SK-N-SH treated with all-trans-retinoic acid at 6 μM for 48 hours (cell line): ENCODE results near the gene INPP4B.

ENCODE experiments used
- ARNTL ChIP-seq: fragments of 450-650 bp; formaldehyde crosslinking; IDR thresholded peaks from 2 replicates; pipeline ENCODE4 v1.5.0; 2020; ENCODE audit warnings: low read depth, mild to moderate bottlenecking, moderate library complexity, borderline replicate concordance
- BACH2 ChIP-seq: fragments of 250-450 bp; sonication (Bioruptor Pico); IDR thresholded peaks from 2 replicates; pipeline ENCODE4 v1.9.0; 2021; ENCODE audit warnings: mild to moderate bottlenecking, borderline replicate concordance
- CREB5 ChIP-seq: fragments of 250-450 bp; sonication (Bioruptor Pico); IDR thresholded peaks from 2 replicates; pipeline ENCODE4 v1.5.1; 2020; ENCODE audit warnings: low read depth, mild to moderate bottlenecking, moderate library complexity
- PATZ1 ChIP-seq: fragments of 250-450 bp; sonication (Bioruptor Pico); IDR thresholded peaks from 2 replicates; pipeline ENCODE4 v1.8.0; 2020; ENCODE audit warnings: mild to moderate bottlenecking, moderate library complexity, borderline replicate concordance
- PPARA ChIP-seq: fragments of 250-450 bp; sonication (Bioruptor Pico); IDR thresholded peaks from 2 replicates; pipeline ENCODE4 v1.5.0; 2020; ENCODE audit warnings: mild to moderate bottlenecking, borderline replicate concordance
- RARB ChIP-seq: fragments of 250-450 bp; sonication (Bioruptor Pico); IDR thresholded peaks from 2 replicates; pipeline ENCODE4 v1.8.0; 2021; ENCODE audit warnings: mild to moderate bottlenecking, moderate library complexity
- SNAI2 ChIP-seq: fragments of 250-450 bp; sonication (Bioruptor Pico); IDR thresholded peaks from 2 replicates; pipeline ENCODE4 v1.5.0; 2020; ENCODE audit warnings: mild to moderate bottlenecking, moderate library complexity
- TSHZ2 ChIP-seq: fragments of 250-450 bp; sonication (Bioruptor Pico); IDR thresholded peaks from 2 replicates; pipeline ENCODE4 v1.5.0; 2020; ENCODE audit warnings: mild to moderate bottlenecking, moderate library complexity
- ZC3H10 ChIP-seq: fragments of 250-450 bp; sonication (Bioruptor Pico); IDR thresholded peaks from 2 replicates; pipeline ENCODE4 v1.5.1; 2021; ENCODE audit warnings: mild to moderate bottlenecking, moderate library complexity
- ZFP3 ChIP-seq: fragments of 250-450 bp; sonication (Bioruptor Pico); IDR thresholded peaks from 2 replicates; pipeline ENCODE4 v1.5.0; 2020; ENCODE audit warnings: mild to moderate bottlenecking, moderate library complexity
- ZNF8 ChIP-seq: fragments of 450-650 bp; formaldehyde crosslinking; IDR thresholded peaks from 2 replicates; pipeline ENCODE4 v1.5.0; 2020; ENCODE audit warnings: mild to moderate bottlenecking, moderate library complexity
- TF ChIP-seq, protein P1 (sequence below): fragments of 250-450 bp; sonication (Bioruptor Pico); IDR thresholded peaks from 2 replicates; pipeline ENCODE4 v1.5.1; 2021; ENCODE audit warnings: mild to moderate bottlenecking, moderate library complexity
- TF ChIP-seq, protein P2 (sequence below): fragments of 250-450 bp; sonication (Bioruptor Pico); IDR thresholded peaks from 2 replicates; pipeline ENCODE4 v1.8.0; 2021; ENCODE audit warnings: low read depth, mild to moderate bottlenecking, moderate library complexity, borderline replicate concordance

GRCh38 chr4:142637614-142638013 lies 208.5 kb downstream of the INPP4B start:
- TF ChIP-seq, protein P1, sequence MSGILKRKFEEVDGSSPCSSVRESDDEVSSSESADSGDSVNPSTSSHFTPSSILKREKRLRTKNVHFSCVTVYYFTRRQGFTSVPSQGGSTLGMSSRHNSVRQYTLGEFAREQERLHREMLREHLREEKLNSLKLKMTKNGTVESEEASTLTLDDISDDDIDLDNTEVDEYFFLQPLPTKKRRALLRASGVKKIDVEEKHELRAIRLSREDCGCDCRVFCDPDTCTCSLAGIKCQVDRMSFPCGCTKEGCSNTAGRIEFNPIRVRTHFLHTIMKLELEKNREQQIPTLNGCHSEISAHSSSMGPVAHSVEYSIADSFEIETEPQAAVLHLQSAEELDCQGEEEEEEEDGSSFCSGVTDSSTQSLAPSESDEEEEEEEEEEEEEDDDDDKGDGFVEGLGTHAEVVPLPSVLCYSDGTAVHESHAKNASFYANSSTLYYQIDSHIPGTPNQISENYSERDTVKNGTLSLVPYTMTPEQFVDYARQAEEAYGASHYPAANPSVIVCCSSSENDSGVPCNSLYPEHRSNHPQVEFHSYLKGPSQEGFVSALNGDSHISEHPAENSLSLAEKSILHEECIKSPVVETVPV = no peak
- TF ChIP-seq PATZ1 (CRISPR knock-in tag) (no peak), ARNTL (CRISPR knock-in tag) (no peak), PPARA (CRISPR knock-in tag) (no peak), RARB (no peak), TSHZ2 (CRISPR knock-in tag) (no peak), ZNF8 (CRISPR knock-in tag) (no peak), CREB5 (CRISPR knock-in tag) (no peak), ZC3H10 (CRISPR knock-in tag) (no peak), BACH2 (CRISPR knock-in tag) (no peak), SNAI2 (CRISPR knock-in tag) (no peak), ZFP3 (CRISPR knock-in tag) (no peak)
- TF ChIP-seq, protein P2, sequence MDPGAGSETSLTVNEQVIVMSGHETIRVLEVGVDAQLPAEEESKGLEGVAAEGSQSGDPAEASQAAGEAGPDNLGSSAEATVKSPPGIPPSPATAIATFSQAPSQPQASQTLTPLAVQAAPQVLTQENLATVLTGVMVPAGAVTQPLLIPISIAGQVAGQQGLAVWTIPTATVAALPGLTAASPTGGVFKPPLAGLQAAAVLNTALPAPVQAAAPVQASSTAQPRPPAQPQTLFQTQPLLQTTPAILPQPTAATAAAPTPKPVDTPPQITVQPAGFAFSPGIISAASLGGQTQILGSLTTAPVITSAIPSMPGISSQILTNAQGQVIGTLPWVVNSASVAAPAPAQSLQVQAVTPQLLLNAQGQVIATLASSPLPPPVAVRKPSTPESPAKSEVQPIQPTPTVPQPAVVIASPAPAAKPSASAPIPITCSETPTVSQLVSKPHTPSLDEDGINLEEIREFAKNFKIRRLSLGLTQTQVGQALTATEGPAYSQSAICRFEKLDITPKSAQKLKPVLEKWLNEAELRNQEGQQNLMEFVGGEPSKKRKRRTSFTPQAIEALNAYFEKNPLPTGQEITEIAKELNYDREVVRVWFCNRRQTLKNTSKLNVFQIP (CRISPR knock-in tag) = no peak
